Nephron progenitor cell (in vitro differentiated cells): Measurements from ENCODE around the gene MDM1.

ENCODE experiments used
- DNase-seq: peaks from one replicate; pipeline ENCODE4 v3.0.0; 2021
- H3K27ac Mint-ChIP-seq: 2 replicates; pipeline ENCODE4 v1.8.0; 2021; ENCODE audit warnings: mild to moderate bottlenecking, moderate library complexity, mixed read lengths
- H3K27me3 Mint-ChIP-seq: 2 replicates; pipeline ENCODE4 v1.8.0; 2021; ENCODE audit warnings: mild to moderate bottlenecking, low read depth, mixed read lengths; ENCODE audit not compliant: poor library complexity
- H3K36me3 Mint-ChIP-seq: 2 replicates; pipeline ENCODE4 v1.8.0; 2021; ENCODE audit warnings: low read depth, mixed read lengths
- H3K4me1 Mint-ChIP-seq: 2 replicates; pipeline ENCODE4 v1.8.0; 2021; ENCODE audit warnings: mixed read lengths
- H3K4me3 Mint-ChIP-seq: 2 replicates; pipeline ENCODE4 v1.8.0; 2021; ENCODE audit warnings: mild to moderate bottlenecking, moderate library complexity, mixed read lengths
- H3K9me3 Mint-ChIP-seq: 2 replicates; pipeline ENCODE4 v1.8.0; 2021; ENCODE audit warnings: mild to moderate bottlenecking, moderate library complexity, mixed read lengths
- TF ChIP-seq, protein P1 (sequence below): fragments of 200-600 bp; sonication (generic); IDR thresholded peaks from 2 replicates; pipeline ENCODE4 v1.5.0; 2021; ENCODE audit warnings: antibody characterized with exemption

The MDM1 gene

DNA sequence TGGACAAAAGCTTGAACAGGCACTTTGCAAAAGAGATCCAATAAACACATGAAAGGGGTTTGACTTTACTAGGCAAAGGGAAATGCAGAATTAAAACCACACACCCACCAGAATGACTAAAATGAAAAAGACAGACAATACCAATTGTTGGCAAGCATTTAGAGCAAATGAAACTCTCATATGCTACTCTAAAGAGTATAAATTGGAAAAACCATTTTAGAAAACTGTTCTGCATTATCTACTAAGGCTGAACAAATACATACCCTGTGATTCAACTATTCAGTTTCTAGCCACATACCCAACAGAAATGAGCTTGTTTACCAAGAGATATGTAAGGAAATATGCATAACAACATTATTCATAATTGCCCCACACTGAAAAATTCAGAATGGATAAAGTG, 70.3 kb downstream of the MDM1 start:
- TF ChIP-seq, protein P1, sequence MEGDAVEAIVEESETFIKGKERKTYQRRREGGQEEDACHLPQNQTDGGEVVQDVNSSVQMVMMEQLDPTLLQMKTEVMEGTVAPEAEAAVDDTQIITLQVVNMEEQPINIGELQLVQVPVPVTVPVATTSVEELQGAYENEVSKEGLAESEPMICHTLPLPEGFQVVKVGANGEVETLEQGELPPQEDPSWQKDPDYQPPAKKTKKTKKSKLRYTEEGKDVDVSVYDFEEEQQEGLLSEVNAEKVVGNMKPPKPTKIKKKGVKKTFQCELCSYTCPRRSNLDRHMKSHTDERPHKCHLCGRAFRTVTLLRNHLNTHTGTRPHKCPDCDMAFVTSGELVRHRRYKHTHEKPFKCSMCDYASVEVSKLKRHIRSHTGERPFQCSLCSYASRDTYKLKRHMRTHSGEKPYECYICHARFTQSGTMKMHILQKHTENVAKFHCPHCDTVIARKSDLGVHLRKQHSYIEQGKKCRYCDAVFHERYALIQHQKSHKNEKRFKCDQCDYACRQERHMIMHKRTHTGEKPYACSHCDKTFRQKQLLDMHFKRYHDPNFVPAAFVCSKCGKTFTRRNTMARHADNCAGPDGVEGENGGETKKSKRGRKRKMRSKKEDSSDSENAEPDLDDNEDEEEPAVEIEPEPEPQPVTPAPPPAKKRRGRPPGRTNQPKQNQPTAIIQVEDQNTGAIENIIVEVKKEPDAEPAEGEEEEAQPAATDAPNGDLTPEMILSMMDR: no peak
- Mint-ChIP-seq H3K4me3 (no peak overlapping the region), H3K9me3 (no peaks in the 10 kb centered on the region), H3K27me3 (peaks cover 6% of the 10 kb centered on the region), H3K4me1 (peaks cover 5% of the 10 kb centered on the region), H3K27ac (no peak overlapping the region), H3K36me3 (no peaks in the 10 kb centered on the region)
- DNase-seq: no peak

DNA sequence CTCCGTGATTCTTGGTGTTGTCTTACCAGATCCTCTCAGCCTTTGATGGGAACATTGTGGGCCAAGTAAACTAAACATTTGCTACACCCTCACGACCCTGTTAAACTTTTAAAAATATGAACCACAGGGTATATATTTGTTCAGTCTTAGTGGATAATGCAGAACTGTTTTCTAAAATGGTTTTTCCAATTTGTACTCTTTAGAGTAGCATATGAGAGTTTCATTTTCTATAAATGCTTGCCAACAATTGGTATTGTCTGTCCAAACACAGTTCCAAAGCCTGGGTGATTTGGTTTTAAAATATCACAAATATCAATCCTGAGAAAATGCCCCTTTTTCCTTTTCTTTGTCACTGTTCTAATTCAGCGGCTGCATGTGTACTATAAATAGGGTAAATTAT, 72.0 kb downstream of the MDM1 start:
- H3K27ac Mint-ChIP-seq: no peak overlapping the region
- H3K36me3 Mint-ChIP-seq: no peaks in the 10 kb centered on the region
- no peak overlapping the region for H3K4me3 Mint-ChIP-seq
- no peaks in the 10 kb centered on the region for H3K9me3 Mint-ChIP-seq
- H3K27me3 Mint-ChIP-seq: peaks cover 6% of the 10 kb centered on the region
- no peaks in the 10 kb centered on the region for H3K4me1 Mint-ChIP-seq
- TF ChIP-seq, protein P1: no peak
- DNase-seq: no peak

DNA sequence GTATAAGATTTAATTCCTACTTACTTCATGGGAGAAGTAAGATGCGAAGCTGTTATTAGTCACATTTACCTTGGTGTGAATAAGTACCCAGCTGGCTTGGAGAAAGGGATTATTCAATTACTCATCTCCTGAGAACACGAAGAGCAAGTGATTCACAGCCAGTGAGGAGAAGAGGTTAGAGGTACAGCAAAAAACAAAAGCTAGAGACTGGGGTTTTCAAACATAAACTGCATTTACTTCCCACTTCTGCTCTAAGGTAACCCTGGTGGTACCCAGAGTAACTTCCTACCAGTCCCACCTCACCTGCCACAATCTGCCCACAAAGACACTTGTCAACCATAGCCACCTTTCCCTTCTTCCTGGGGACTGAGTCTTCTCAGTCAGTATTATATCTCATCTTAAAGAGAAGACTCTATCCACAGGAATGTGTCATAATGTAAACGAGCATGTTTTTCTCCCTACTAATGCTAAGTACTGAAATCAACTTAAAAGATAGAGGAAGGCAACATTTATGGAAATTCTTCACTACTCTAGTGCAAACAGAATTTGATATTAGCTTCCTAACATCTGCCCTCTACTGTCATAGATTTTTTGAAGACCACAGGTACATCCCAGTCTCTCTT, 72.7 kb downstream of the MDM1 start:
- H3K9me3 Mint-ChIP-seq: no peaks in the 10 kb centered on the region
- no peak for DNase-seq
- no peaks in the 10 kb centered on the region for H3K4me1 Mint-ChIP-seq
- H3K4me3 Mint-ChIP-seq: no peak overlapping the region
- H3K27me3 Mint-ChIP-seq: peaks cover 3% of the 10 kb centered on the region
- H3K27ac Mint-ChIP-seq: no peak overlapping the region
- no peaks in the 10 kb centered on the region for H3K36me3 Mint-ChIP-seq
- TF ChIP-seq, protein P1: no peak

DNA sequence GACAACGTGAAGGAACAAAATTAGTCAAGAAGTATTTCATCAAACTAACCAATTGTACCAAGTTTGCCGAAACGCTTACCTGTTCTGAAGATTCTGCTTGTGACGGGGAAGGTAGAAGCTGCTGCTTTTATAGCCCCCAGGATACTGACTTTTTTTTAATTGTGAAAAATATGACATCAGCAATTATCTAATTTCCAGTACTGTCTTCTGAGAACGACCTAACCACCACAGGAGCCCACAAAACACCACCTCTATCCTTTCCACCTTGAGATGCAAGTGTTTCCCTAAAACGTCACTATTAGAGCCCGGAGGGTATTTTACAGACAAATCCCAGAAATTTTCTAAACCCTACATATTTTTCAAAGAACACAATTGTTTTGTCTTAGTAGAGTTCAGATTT, 78.7 kb downstream of the MDM1 start, which contains the start of gene IL22:
Gene IL22, minus strand, starts transcription at position 101 of the 400 bp plus-strand sequence. CDS start 156 bp downstream, outside the sequence.
- H3K36me3 Mint-ChIP-seq: no peaks in the 10 kb centered on the region
- TF ChIP-seq, protein P1: no peak
- H3K27me3 Mint-ChIP-seq: peaks cover 3% of the 10 kb centered on the region
- no peak for DNase-seq
- H3K4me1 Mint-ChIP-seq: peaks cover 19% of the 10 kb centered on the region
- no peak within 1 kb of the TSS for H3K27ac Mint-ChIP-seq
- H3K9me3 Mint-ChIP-seq: peaks cover 3% of the 10 kb centered on the region
- H3K4me3 Mint-ChIP-seq: no peak within 1 kb of the TSS

DNA sequence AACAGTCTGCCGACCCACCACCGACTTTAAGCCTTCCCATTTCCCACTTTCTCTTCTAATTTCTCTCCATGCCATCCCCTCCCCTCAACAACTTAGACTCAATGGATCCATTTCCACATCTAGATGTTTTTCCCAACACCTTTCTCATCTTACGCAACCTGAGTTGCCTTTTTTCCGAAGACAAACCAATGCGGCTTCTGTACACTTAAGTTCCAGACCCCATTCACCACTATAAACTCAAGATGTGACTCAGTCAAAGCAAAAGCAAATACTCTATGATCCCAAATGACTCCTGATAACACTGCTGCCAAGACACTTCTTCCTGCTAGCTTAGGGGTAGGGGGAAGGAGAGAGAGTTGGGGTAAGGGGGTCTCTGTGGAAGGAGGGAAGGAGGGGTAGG, 80.1 kb downstream of the MDM1 start:
- peaks cover 6% of the 10 kb centered on the region for H3K36me3 Mint-ChIP-seq
- peaks cover 11% of the 10 kb centered on the region for H3K9me3 Mint-ChIP-seq
- DNase-seq: no peak
- no peak overlapping the region for H3K4me3 Mint-ChIP-seq
- H3K27me3 Mint-ChIP-seq: no peaks in the 10 kb centered on the region
- H3K27ac Mint-ChIP-seq: no peak overlapping the region
- H3K4me1 Mint-ChIP-seq: peaks cover 19% of the 10 kb centered on the region
- TF ChIP-seq, protein P1: no peak

DNA sequence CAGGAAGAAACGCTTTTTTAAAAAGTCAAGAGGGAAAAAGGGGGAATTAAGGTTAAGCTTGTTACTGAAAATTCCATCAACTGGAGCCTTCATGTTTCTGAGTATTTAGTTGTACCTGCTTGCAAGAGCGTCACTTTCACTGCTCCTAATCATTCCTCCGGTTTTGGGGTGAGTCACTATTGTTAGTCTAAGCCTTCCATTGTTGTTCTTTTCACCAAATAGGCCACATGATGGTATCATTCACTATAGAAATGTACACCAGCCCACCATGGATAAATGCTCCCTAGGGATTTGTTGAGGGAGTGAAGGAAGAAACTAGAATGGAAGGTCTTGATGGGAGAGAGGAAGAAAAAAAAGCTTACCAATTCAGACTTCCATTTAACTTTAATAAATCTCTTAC, 81.7 kb downstream of the MDM1 start:
- peaks cover 14% of the 10 kb centered on the region for H3K36me3 Mint-ChIP-seq
- H3K27ac Mint-ChIP-seq: no peak overlapping the region
- peaks cover 21% of the 10 kb centered on the region for H3K9me3 Mint-ChIP-seq
- TF ChIP-seq, protein P1: no peak
- DNase-seq: no peak
- no peaks in the 10 kb centered on the region for H3K27me3 Mint-ChIP-seq
- H3K4me1 Mint-ChIP-seq: peaks cover 34% of the 10 kb centered on the region
- no peak overlapping the region for H3K4me3 Mint-ChIP-seq
